Measurements from ENCODE around the gene ANKRD39. TPM values are rescaled to one million over a fixed set of nuclear protein-coding genes. Genes with fewer than 3 reads are reported as not detected.

The ANKRD39 gene
- total and polyA plus RNA-seq, 10 of the 15 experiments (the other 5 are each of a cell fraction or from before 2014, with no cell fraction given), result 7.4 to 36.2 (median 23.7) TPM

GRCh38 chr2:96848264-96848663 is 9.6 kb downstream of the ANKRD39 start (continued):
- TF ChIP-seq, protein P1, sequence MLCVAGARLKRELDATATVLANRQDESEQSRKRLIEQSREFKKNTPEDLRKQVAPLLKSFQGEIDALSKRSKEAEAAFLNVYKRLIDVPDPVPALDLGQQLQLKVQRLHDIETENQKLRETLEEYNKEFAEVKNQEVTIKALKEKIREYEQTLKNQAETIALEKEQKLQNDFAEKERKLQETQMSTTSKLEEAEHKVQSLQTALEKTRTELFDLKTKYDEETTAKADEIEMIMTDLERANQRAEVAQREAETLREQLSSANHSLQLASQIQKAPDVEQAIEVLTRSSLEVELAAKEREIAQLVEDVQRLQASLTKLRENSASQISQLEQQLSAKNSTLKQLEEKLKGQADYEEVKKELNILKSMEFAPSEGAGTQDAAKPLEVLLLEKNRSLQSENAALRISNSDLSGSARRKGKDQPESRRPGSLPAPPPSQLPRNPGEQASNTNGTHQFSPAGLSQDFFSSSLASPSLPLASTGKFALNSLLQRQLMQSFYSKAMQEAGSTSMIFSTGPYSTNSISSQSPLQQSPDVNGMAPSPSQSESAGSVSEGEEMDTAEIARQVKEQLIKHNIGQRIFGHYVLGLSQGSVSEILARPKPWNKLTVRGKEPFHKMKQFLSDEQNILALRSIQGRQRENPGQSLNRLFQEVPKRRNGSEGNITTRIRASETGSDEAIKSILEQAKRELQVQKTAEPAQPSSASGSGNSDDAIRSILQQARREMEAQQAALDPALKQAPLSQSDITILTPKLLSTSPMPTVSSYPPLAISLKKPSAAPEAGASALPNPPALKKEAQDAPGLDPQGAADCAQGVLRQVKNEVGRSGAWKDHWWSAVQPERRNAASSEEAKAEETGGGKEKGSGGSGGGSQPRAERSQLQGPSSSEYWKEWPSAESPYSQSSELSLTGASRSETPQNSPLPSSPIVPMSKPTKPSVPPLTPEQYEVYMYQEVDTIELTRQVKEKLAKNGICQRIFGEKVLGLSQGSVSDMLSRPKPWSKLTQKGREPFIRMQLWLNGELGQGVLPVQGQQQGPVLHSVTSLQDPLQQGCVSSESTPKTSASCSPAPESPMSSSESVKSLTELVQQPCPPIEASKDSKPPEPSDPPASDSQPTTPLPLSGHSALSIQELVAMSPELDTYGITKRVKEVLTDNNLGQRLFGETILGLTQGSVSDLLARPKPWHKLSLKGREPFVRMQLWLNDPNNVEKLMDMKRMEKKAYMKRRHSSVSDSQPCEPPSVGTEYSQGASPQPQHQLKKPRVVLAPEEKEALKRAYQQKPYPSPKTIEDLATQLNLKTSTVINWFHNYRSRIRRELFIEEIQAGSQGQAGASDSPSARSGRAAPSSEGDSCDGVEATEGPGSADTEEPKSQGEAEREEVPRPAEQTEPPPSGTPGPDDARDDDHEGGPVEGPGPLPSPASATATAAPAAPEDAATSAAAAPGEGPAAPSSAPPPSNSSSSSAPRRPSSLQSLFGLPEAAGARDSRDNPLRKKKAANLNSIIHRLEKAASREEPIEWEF (IDR thresholded peaks at IDR 0.05; ENCODE audit: insufficient replicate concordance, low read depth, low read length), result no peak

- DNase-seq (ENCODE audit: low read depth, low spot score) (no peak), FAIRE-seq (no peak), ATAC-seq (no peak)
- Histone ChIP-seq H2AFZ (ENCODE audit: control insufficient read depth, low read depth, low read length) (no peak overlapping the region), H3K36me3 (ENCODE audit: control insufficient read depth in 2 of 2, insufficient read depth in 2 of 2, low read length in 1 of 2) (peaks cover 3 to 7% of the 10 kb centered on the region in 2 experiments; a peak in 3 of 4 replicates), H3K4me3 (no peak overlapping the region), H3K27ac (ENCODE audit: control insufficient read depth, insufficient read depth) (no peak overlapping the region), H3K4me2 (ENCODE audit: control insufficient read depth, insufficient read depth) (no peak overlapping the region), H4K20me1 (ENCODE audit: control insufficient read depth, insufficient read depth) (no peaks in the 10 kb centered on the region), H3K79me2 (ENCODE audit: control insufficient read depth, insufficient read depth, low read length) (no peaks in the 10 kb centered on the region), H3K9ac (ENCODE audit: control insufficient read depth, insufficient read depth, low read length) (no peak overlapping the region), H3K4me1 (ENCODE audit: control insufficient read depth, insufficient read depth, low read length) (no peaks in the 10 kb centered on the region), H3K9me3 (replicated peaks; ENCODE audit: control insufficient read depth, insufficient read depth, low read length) (no peaks in the 10 kb centered on the region), H3K27me3 (replicated peaks in 1 of 2; ENCODE audit: control insufficient read depth in 2 of 2, insufficient read depth in 2 of 2, low read length in 1 of 2) (no peaks in the 10 kb centered on the region)
- ChIA-PET SMC1A (ENCODE audit: uncharacterized antibody, unreplicated experiment) (no interaction called here), RAD21 (ENCODE audit: unreplicated experiment) (interaction anchor here (1.1 kb wide), 1 partner anchor 116 kb away, joined by 3 read pairs; no protein-coding TSS in a partner anchor), CTCF (interaction anchor here (1.0 kb wide), 1 partner anchor 10 kb away, joined by 4 read pairs; the partner anchor contains the start of gene ANKRD39), POLR2A (interaction anchor here (1.6 kb wide), 1 partner anchor 10 kb away, joined by 4 read pairs; the partner anchor contains the start of gene ANKRD39)
- no TSS peak for BruUV-seq (replicated peaks)
- intact Hi-C loops (cut with micrococcal nuclease; ENCODE audit: unreplicated experiment), result no loop called here
- TF ChIP-seq CBFB (IDR thresholded peaks at IDR 0.05; ENCODE audit: low read depth), result no peak
- no peak for TF ChIP-seq DPF2 (IDR thresholded peaks at IDR 0.05)
- TF ChIP-seq, protein P2, sequence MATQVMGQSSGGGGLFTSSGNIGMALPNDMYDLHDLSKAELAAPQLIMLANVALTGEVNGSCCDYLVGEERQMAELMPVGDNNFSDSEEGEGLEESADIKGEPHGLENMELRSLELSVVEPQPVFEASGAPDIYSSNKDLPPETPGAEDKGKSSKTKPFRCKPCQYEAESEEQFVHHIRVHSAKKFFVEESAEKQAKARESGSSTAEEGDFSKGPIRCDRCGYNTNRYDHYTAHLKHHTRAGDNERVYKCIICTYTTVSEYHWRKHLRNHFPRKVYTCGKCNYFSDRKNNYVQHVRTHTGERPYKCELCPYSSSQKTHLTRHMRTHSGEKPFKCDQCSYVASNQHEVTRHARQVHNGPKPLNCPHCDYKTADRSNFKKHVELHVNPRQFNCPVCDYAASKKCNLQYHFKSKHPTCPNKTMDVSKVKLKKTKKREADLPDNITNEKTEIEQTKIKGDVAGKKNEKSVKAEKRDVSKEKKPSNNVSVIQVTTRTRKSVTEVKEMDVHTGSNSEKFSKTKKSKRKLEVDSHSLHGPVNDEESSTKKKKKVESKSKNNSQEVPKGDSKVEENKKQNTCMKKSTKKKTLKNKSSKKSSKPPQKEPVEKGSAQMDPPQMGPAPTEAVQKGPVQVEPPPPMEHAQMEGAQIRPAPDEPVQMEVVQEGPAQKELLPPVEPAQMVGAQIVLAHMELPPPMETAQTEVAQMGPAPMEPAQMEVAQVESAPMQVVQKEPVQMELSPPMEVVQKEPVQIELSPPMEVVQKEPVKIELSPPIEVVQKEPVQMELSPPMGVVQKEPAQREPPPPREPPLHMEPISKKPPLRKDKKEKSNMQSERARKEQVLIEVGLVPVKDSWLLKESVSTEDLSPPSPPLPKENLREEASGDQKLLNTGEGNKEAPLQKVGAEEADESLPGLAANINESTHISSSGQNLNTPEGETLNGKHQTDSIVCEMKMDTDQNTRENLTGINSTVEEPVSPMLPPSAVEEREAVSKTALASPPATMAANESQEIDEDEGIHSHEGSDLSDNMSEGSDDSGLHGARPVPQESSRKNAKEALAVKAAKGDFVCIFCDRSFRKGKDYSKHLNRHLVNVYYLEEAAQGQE (IDR thresholded peaks at IDR 0.05; ENCODE audit: low read depth, low read length), result no peak
- TF ChIP-seq RELB (IDR thresholded peaks at IDR 0.05; ENCODE audit: low read depth), result no peak
- no peak for TF ChIP-seq ZNF24 (IDR thresholded peaks at IDR 0.05)
- no peak for TF ChIP-seq STAT1 (conservative IDR thresholded peaks at IDR 0.05)
- in situ Hi-C loops (cut with MboI), result no loop called here
- WGBS (ENCODE audit: insufficient coverage, insufficient replicate concordance, low lambda C conversion rate, missing lambda C conversion rate), result 85% methylated on average over 10 of the region's 10 CpGs
Observed at GRCh38 chr2:96847586-96847985, 10.2 kb downstream of the ANKRD39 start.

All from GM12878 (cell line).